ENCODE measurements around the gene STYXL2. TPM values are rescaled to one million over a fixed set of nuclear protein-coding genes. Genes with fewer than 3 reads are reported as not detected.

The STYXL2 gene
- total and polyA plus RNA-seq, 4 donors, result 2.0 to 7.6 (median 4.9) TPM

GRCh38 chr1:167095368-167095767, 1.5 kb downstream of the STYXL2 start:
- intact Hi-C loops (cut with DNase I), result no loop called here
- Histone ChIP-seq H3K4me3 (ENCODE audit: low read length in 2 of 2) (no peak overlapping the region), H3K27me3 (ENCODE audit: control insufficient read depth in 1 of 2, insufficient read depth in 2 of 2, low read length in 1 of 2) (no peaks in the 10 kb centered on the region), H3K9me3 (ENCODE audit: control insufficient read depth, low read length) (peaks cover 2% of the 10 kb centered on the region), H3K36me3 (ENCODE audit: control insufficient read depth in 1 of 2, insufficient read depth in 2 of 2, low read length in 1 of 2) (no peaks in the 10 kb centered on the region), H3K4me1 (ENCODE audit: control insufficient read depth in 1 of 2, insufficient read depth in 2 of 2, low read length in 2 of 2) (no peaks in the 10 kb centered on the region), H3K27ac (ENCODE audit: low read depth in 1 of 2, low read length in 2 of 2) (no peak overlapping the region)
- DNase-seq (no peak), ATAC-seq (ENCODE audit: low FRiP score) (no peak)
- 16 to 20% methylated on average over 5 of the region's 5 CpGs for WGBS, 2 donors

GRCh38 chr1:167099851-167100250, 6.0 kb downstream of the STYXL2 start:
- ATAC-seq (ENCODE audit: low FRiP score), result no peak
- no peak for DNase-seq
- 91 to 98% methylated on average over 1 of the region's 1 CpG for WGBS, 2 donors
- intact Hi-C loops (cut with DNase I), result no loop called here
- H3K9me3 ChIP-seq (ENCODE audit: control insufficient read depth, low read length), result peaks cover 2% of the 10 kb centered on the region
- no peaks in the 10 kb centered on the region for H3K4me1 ChIP-seq (ENCODE audit: control insufficient read depth in 1 of 2, insufficient read depth in 2 of 2, low read length in 2 of 2)
- H3K27me3 ChIP-seq (ENCODE audit: control insufficient read depth in 1 of 2, insufficient read depth in 2 of 2, low read length in 1 of 2), result no peaks in the 10 kb centered on the region
- H3K4me3 ChIP-seq (ENCODE audit: low read length in 2 of 2), result no peak overlapping the region
- H3K36me3 ChIP-seq (ENCODE audit: control insufficient read depth in 1 of 2, insufficient read depth in 2 of 2, low read length in 1 of 2), result no peaks in the 10 kb centered on the region
- no peak overlapping the region for H3K27ac ChIP-seq (ENCODE audit: low read depth in 1 of 2, low read length in 2 of 2)

GRCh38 chr1:167100730-167101129, 6.9 kb downstream of the STYXL2 start:
- no peaks in the 10 kb centered on the region for H3K36me3 ChIP-seq (ENCODE audit: control insufficient read depth in 1 of 2, insufficient read depth in 2 of 2, low read length in 1 of 2)
- no peaks in the 10 kb centered on the region for H3K27me3 ChIP-seq (ENCODE audit: control insufficient read depth in 1 of 2, insufficient read depth in 2 of 2, low read length in 1 of 2)
- no peak overlapping the region for H3K4me3 ChIP-seq (ENCODE audit: low read length in 2 of 2)
- WGBS, 2 donors, result 94 to 97% methylated on average over 2 of the region's 2 CpGs
- peaks cover 2% of the 10 kb centered on the region for H3K9me3 ChIP-seq (ENCODE audit: control insufficient read depth, low read length)
- no peak overlapping the region for H3K27ac ChIP-seq (ENCODE audit: low read depth in 1 of 2, low read length in 2 of 2)
- ATAC-seq (ENCODE audit: low FRiP score) (no peak), DNase-seq (no peak)
- intact Hi-C loops (cut with DNase I), result no loop called here
- no peaks in the 10 kb centered on the region for H3K4me1 ChIP-seq (ENCODE audit: control insufficient read depth in 1 of 2, insufficient read depth in 2 of 2, low read length in 2 of 2)

DNA sequence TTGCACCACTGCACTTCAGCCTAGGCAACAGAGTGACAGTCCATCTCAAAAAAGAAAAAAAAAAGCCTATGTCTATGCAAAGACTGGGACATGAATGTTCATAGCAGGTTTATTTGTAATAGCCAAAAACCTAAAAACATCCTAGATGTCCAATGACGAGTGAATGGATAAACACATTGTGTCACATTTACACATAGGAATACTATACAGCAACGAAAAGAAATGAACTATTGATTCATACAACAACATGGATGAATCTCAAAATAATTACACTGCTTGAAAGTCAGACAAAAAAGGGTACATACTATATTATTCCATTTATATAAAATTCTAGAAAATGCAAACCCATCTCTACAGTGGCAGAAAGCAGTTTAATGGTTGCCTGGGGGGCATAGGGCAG, 7.9 kb downstream of the STYXL2 start:
- Histone ChIP-seq H3K27ac (ENCODE audit: low read depth in 1 of 2, low read length in 2 of 2) (no peak overlapping the region), H3K27me3 (ENCODE audit: control insufficient read depth in 1 of 2, insufficient read depth in 2 of 2, low read length in 1 of 2) (no peaks in the 10 kb centered on the region), H3K9me3 (ENCODE audit: control insufficient read depth, low read length) (peaks cover 2% of the 10 kb centered on the region), H3K4me3 (ENCODE audit: low read length in 2 of 2) (no peak overlapping the region), H3K4me1 (ENCODE audit: control insufficient read depth in 1 of 2, insufficient read depth in 2 of 2, low read length in 2 of 2) (no peaks in the 10 kb centered on the region), H3K36me3 (ENCODE audit: control insufficient read depth in 1 of 2, insufficient read depth in 2 of 2, low read length in 1 of 2) (no peaks in the 10 kb centered on the region)
- 94 to 96% methylated on average over 2 of the region's 2 CpGs for WGBS, 2 donors
- DNase-seq, result no peak
- ATAC-seq (ENCODE audit: low FRiP score), result no peak
- intact Hi-C loops (cut with DNase I), result no loop called here

DNA sequence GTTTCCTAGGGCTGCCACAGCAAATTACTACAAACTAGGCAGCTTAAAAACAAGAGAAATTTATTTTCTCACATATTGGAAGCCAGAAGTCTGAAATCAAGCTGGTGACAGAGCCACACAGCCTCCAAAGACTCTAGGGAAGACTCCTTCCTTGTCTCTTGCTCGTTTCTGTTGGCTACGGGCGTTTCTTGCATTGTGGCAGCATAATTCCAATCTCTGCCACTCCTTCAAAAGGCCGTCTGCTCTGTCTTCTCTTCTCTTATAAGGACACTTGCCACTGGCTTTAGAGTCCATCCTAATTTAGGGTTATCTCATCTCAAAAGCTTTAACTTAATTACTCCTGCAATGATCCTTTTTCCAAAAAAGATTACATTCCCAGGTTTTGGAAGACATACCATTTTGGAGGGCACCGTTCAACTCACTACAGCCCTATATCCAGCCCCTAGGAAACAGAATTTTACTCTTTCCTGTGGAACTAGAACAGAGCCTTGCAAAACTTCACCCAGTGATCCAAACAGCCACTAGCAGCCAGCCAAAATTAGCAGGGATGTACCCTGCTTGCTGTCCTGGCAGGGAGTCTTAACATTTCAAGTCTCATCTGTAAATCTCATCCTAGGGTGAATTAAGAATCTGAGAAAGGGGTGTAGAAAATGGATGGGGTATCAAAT, 9.2 kb downstream of the STYXL2 start:
- intact Hi-C loops (cut with DNase I), result no loop called here
- no peak overlapping the region for H3K27ac ChIP-seq (ENCODE audit: low read depth in 1 of 2, low read length in 2 of 2)
- H3K36me3 ChIP-seq (ENCODE audit: control insufficient read depth in 1 of 2, insufficient read depth in 2 of 2, low read length in 1 of 2), result peaks cover 0 to 3% of the 10 kb centered on the region in 2 donors
- WGBS, 2 donors, result 79 to 84% methylated on average over 5 of the region's 5 CpGs
- no peaks in the 10 kb centered on the region for H3K27me3 ChIP-seq (ENCODE audit: control insufficient read depth in 1 of 2, insufficient read depth in 2 of 2, low read length in 1 of 2)
- ATAC-seq (ENCODE audit: low FRiP score) (no peak), DNase-seq (no peak)
- H3K4me1 ChIP-seq (ENCODE audit: control insufficient read depth in 1 of 2, insufficient read depth in 2 of 2, low read length in 2 of 2), result no peaks in the 10 kb centered on the region
- H3K4me3 ChIP-seq (ENCODE audit: low read length in 2 of 2), result no peak overlapping the region
- H3K9me3 ChIP-seq (ENCODE audit: control insufficient read depth, low read length), result peaks cover 2% of the 10 kb centered on the region

- Histone ChIP-seq H3K27me3 (ENCODE audit: control insufficient read depth in 1 of 2, insufficient read depth in 2 of 2, low read length in 1 of 2) (no peaks in the 10 kb centered on the region), H3K9me3 (ENCODE audit: control insufficient read depth, low read length) (peaks cover 2% of the 10 kb centered on the region), H3K4me1 (ENCODE audit: control insufficient read depth in 1 of 2, insufficient read depth in 2 of 2, low read length in 2 of 2) (no peaks in the 10 kb centered on the region), H3K4me3 (ENCODE audit: low read length in 2 of 2) (no peak overlapping the region), H3K27ac (ENCODE audit: low read depth in 1 of 2, low read length in 2 of 2) (no peak overlapping the region), H3K36me3 (ENCODE audit: control insufficient read depth in 1 of 2, insufficient read depth in 2 of 2, low read length in 1 of 2) (peaks cover 0 to 3% of the 10 kb centered on the region in 2 donors)
- no peak for ATAC-seq (ENCODE audit: low FRiP score)
- 90 to 91% methylated on average over 6 of the region's 6 CpGs for WGBS, 2 donors
- no peak for DNase-seq
- intact Hi-C loops (cut with DNase I), result no loop called here
Observed at GRCh38 chr1:167104256-167104633, 10.4 kb downstream of the STYXL2 start.

GRCh38 chr1:167105271-167106118, 11.6 kb downstream of the STYXL2 start:
- Histone ChIP-seq H3K4me1 (ENCODE audit: control insufficient read depth in 1 of 2, insufficient read depth in 2 of 2, low read length in 2 of 2) (no peaks in the 10 kb centered on the region), H3K36me3 (ENCODE audit: control insufficient read depth in 1 of 2, insufficient read depth in 2 of 2, low read length in 1 of 2) (peaks cover 0 to 3% of the 10 kb centered on the region in 2 donors), H3K4me3 (ENCODE audit: low read length in 2 of 2) (no peak overlapping the region), H3K27ac (ENCODE audit: low read depth in 1 of 2, low read length in 2 of 2) (no peak overlapping the region), H3K9me3 (ENCODE audit: control insufficient read depth, low read length) (no peaks in the 10 kb centered on the region), H3K27me3 (ENCODE audit: control insufficient read depth in 1 of 2, insufficient read depth in 2 of 2, low read length in 1 of 2) (no peaks in the 10 kb centered on the region)
- intact Hi-C loops (cut with DNase I), result no loop called here
- ATAC-seq (ENCODE audit: low FRiP score) (no peak), DNase-seq (no peak)
- 69 to 73% methylated on average over 12 of the region's 12 CpGs for WGBS, 2 donors

DNA sequence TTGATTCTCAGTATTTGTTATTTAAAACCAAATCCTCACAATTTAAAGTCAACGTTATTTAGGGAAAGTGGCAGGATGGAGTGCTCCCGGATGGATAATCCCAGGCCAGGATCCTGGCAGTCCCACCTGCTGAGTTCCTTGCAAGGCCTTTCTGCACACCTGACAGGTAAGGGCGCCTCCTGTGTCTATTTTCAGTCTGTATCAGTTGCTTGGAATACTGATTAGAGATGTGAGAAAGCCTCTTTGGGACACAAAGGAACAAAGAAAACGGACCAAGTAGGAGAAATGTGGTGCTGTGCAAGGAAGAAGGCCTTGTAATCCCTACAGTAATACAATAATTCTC, 12.2 kb downstream of the STYXL2 start:
- Histone ChIP-seq H3K4me1 (ENCODE audit: control insufficient read depth in 1 of 2, insufficient read depth in 2 of 2, low read length in 2 of 2) (no peaks in the 10 kb centered on the region), H3K9me3 (ENCODE audit: control insufficient read depth, low read length) (no peaks in the 10 kb centered on the region), H3K27ac (ENCODE audit: low read depth in 1 of 2, low read length in 2 of 2) (no peak overlapping the region), H3K27me3 (ENCODE audit: control insufficient read depth in 1 of 2, insufficient read depth in 2 of 2, low read length in 1 of 2) (no peaks in the 10 kb centered on the region), H3K4me3 (ENCODE audit: low read length in 2 of 2) (no peak overlapping the region), H3K36me3 (ENCODE audit: control insufficient read depth in 1 of 2, insufficient read depth in 2 of 2, low read length in 1 of 2) (peaks cover 0 to 3% of the 10 kb centered on the region in 2 donors)
- DNase-seq, result no peak
- no peak for ATAC-seq (ENCODE audit: low FRiP score)
- intact Hi-C loops (cut with DNase I), result no loop called here
- WGBS, 2 donors, result 80 to 83% methylated on average over 4 of the region's 4 CpGs

DNA sequence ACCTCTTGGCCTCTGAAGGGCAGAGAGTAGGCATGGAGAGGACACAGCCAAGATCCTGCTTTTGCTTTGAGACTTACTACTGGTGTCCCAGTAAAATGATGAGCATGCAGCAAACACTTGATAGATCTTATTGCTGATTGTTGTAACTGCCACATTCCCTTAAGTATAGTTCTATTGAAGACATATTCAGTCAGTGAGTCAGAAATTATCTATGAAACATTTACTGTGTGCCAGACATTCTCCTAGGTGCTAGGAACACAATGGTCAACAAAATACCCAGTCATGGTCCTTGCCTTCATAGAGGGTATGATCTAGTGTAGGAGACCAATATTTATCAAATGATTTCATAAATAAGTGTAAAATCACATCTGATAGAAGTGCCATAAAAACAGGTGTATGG, 13.6 kb downstream of the STYXL2 start:
- ATAC-seq (ENCODE audit: low FRiP score) (no peak), DNase-seq (no peak)
- Histone ChIP-seq H3K27ac (ENCODE audit: low read depth in 1 of 2, low read length in 2 of 2) (no peak overlapping the region), H3K36me3 (ENCODE audit: control insufficient read depth in 1 of 2, insufficient read depth in 2 of 2, low read length in 1 of 2) (peaks cover 0 to 3% of the 10 kb centered on the region in 2 donors), H3K27me3 (ENCODE audit: control insufficient read depth in 1 of 2, insufficient read depth in 2 of 2, low read length in 1 of 2) (no peaks in the 10 kb centered on the region), H3K9me3 (ENCODE audit: control insufficient read depth, low read length) (no peaks in the 10 kb centered on the region), H3K4me3 (ENCODE audit: low read length in 2 of 2) (no peak overlapping the region), H3K4me1 (ENCODE audit: control insufficient read depth in 1 of 2, insufficient read depth in 2 of 2, low read length in 2 of 2) (no peaks in the 10 kb centered on the region)
- intact Hi-C loops (cut with DNase I), result no loop called here

Data from aorta (tissue), 5 donors.